Left forelimb (tissue), 1 donor: ENCODE measurements around the gene SNF8.

Experiments used
- DNase-seq: peaks from one replicate; pipeline ENCODE4 v3.0.0-alpha.2; 2018; ENCODE audit warnings: low spot score

SNF8 gene

DNA sequence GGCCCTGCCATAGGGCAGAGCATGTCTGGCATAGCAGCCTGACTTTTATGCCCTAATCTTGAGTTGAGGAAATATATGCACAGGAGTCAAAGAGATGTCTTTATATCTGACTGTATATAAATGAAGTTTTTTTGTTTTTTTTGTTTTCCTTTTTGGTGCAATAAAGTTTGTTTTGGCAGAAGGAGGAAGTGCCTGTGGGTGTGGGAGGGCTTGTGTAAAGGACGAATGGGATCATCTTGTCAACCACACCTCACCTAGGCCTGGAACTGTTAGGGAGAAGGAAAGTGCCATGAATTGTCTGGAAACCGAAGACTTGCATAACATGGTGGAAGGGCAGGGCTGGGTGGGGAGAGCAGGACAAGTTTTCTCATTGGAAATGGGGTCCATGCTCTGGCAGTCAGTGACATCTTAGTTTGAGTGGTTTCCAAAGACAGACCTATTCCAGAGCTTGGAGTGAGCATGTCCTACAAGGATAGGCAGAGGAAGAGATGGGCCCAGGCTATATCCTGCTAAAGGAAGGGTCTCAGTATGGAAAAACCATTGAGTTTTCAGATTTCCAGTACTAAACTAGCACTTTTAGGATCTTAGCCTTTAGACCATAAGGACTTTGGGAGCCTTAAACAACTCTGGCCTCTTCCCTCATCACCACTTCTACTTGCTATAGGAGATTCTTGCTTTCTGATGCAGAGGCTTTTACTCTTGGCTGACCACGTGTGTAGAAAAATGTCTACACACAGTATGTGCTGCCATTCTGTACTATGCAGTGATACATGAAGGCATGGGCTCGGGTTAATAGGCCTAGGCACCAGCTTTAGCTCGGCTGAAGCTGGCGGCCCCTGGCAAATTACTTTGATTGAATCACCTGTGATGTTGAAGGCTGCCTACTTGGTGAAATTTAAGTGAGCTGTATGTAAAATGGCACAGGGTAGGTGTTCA lies 15.5 kb downstream of the SNF8 start:
- no peak for DNase-seq

DNA sequence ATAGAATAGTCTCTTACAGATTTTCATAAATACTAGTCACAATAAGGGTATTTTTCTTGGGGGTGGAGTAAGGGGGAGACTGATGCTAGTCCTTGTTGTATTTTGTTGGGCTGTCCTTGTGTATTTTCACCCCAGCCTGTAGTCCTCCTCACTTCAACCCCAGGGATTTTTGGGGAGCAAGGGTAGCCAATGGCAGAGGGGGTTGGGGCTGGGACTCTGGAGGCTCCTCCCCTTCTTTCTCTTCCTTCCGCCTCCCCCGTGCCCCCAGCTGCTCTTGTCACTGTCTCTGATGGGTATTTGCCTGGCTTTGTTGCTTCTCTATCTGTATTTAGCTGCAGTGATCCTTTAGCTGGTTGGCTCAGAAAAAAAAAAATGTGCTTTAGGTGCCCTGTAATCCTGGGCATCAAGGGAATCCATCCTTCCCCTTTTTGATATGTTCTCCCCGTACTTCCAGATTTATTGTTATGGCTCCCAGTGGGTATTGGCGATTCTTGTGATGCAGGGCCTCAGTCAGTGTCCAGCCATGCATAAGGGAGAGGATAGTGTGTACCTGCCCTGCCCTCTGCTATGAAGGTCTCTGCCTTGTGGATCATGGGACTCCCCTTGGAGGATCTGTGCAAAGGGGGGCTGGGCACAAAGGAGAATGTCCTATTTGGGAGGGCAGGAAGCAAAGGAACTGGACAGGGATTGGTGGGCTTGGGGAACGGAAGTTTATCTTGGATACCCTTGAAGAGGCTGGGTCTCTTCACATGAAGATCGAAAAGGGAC lies 16.5 kb downstream of the SNF8 start:
- no peak for DNase-seq

DNA sequence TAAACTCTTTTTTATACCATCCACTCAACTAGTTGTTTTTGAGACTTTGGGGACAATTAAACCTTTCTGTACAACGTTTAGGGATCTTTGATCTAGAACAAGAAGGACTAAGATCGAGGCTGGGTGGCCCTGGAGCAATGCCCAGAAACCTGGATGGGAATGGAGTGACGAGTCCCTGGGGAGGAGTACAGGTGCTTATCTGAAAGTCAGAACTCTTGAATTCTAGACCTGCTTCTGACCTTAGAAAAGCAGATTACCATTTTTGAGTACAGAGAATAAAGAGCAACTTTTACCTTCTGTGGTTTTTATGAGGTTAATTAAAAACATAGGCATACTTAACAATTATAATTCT lies 18.7 kb downstream of the SNF8 start:
- DNase-seq: no peak

DNA sequence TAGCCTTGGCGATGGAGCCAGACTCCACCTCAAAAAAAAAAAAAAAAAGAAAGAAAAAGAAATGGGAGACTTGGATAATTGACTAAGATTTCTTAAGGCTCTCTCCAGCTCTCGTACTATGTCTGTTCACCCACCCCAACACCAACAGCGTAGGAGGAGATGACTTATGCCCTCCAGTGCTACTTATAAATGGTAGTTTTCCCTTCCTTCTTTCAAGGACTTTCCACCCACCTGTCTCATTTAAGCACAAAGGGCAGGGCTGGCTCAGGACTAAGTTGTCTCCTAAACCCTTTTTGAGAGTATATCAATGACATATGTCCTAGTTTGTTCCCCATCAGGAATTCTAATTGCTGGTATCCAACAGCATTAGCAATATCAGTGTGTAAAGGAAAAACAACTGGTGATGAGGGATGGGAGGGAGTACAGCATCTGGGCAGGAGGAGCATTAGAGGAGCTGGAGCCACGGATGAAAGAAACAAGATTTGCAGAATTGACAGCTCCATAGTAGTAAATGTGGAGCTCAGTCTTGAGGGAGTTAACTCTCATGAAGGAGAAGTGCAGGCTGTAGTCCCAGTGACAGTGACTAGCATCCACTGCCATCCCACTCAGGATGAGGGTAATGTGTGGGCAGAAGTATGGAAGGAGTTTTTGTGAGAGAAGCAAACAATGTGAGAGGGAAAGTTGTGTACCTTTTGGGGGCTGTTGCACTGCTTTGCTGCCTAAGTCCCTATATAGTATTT lies 19.2 kb downstream of the SNF8 start:
- DNase-seq: no peak

DNA sequence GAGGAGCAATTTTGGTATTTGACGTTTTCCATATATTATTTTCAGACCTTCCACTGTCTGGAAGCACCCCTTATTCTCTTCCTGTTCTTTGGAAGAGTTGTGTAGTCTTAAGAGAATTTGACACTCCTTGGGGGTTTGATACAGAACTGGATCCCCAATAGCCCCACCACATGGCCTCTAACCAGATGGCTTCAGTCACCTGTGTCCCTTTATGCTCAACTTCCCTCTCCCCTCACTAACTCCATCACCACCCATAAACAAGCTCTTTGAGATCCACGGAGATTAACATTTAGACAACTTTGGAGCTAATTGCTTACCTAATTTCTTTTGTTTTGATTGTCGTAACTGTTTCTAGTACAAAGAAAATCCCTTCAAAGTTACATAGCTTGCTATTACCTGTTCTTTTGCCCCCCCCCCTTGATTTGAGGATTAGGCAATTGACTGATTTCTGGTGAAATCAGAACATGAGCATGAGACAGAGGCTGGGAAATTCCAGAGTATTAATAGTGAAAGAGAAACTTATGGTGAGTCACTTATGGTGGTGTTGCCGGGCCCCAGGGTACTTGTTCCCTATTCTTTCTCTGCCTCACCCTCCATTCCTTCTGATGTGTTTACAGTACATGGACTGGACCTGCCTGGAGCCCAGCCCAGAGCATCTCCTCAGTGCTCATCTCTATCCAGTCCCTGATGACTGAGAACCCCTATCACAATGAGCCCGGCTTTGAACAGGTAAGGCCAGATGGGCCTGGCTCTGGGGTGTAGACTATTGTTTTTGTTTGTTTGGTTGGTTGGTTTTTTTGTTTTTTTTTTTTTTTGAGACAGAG lies 29.0 kb downstream of the SNF8 start:
- no peak for DNase-seq

DNA sequence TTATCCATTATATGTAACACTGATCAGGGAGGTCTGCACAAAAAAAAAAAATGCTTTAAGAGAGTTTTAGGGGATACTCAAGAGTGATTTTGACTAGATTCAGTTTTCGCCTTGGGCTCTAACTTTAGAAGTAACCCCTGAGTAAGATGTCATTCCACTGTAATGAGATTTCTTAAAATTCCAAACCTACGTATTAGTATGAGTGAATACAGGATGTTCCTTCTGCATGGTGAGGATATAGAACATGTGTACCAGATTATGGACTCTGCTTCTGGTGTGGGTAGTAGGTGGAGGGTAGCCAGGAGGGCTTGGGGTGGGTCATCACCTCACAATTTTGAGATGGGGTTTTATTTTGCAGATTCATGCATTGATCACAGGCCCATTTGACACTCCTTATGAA lies 32.2 kb downstream of the SNF8 start:
- no peak for DNase-seq

DNA sequence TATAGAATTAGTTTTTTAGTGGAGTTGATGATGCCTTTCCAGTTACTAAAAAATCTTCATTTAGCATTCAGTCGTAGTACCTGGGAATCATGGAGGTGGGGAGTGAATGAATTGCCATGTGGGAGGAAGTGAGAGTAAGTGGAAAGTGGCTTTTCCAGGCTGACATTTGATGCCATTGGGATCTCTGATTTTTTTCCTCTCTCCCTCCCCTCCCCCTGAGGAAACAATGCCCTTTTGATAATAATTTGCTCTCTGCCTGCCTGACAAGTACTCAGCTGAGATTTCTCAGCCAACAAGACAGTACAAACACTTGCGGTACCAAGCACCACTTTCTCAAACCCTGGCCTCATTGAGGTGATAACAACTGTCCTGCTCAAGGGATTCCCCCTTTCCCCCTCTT lies 34.3 kb downstream of the SNF8 start:
- DNase-seq: no peak

DNA sequence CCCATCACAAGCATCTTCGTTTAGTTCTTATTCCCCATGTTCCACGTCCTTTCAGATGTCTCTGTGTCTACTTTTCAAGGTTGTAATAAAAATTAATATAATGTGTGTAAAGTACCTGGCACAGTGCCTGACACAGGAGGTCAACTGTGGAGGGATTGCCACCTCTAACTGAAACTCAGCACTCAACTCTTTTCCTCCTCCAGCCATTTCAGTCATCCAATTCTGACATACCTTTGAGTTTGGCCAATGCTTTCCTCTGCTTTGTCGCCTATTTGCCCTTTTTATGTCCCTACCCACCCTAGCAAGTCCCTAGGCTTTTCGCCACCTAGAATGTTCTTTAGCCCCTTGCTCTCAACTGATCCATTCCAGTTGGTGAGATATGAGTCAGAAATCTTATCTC lies 34.9 kb downstream of the SNF8 start:
- no peak for DNase-seq

DNA sequence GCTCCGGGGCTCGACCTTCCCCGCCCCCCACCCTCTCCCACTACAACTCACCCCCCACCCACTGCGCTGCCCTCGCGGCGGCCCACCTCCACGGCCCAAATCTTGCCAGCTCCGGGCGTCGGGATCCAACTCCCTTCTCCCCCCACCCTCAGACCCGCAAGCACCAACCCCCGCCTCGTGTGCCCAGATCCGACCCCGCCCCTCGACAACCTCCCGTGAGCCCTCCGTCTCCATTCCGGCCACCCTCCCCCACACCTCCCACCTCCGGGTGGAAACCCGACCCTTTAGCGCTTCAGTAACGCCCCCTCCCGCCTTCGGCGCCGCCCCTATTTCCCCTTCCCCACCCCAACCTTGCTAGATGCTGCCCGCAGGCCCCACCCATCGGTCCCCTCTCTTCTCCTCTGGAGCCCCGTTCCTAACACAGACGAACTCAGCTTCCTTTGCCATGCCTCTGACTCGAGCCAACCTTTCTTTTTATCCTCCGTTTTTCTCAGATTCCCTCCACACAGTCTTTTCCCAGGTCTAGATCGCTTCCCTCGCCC lies 35.7 kb downstream of the SNF8 start:
- DNase-seq: peak; percentile 90

DNA sequence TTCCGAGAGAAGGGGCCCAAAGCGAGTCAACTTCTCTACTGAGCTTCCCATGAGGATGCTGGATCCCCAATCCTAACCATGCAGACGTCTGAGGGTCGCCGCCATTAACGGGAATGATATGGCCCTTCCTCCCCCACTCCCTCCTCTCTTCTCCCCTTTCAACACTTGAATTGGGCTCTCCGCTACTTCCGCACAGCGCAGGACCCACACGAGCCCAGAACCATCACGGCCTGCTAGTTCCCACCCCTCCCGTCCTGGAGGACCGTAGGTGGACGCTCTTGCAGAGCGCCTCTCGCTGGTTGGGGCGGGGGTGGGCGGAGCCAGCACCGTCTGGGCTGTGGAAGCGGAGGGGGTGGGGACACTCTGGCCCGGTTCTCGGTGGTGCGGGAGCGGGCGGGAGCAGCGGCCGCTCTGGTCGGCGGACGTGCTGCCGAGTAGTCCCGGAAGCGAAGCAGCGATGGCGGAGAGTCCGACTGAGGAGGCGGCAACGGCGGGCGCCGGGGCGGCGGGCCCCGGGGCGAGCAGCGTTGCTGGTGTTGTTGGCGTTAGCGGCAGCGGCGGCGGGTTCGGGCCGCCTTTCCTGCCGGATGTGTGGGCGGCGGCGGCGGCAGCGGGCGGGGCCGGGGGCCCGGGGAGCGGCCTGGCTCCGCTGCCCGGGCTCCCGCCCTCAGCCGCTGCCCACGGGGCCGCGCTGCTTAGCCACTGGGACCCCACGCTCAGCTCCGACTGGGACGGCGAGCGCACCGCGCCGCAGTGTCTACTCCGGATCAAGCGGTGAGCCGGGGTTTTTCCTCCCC lies 36.4 kb downstream of the SNF8 start, which contains the start of gene UBE2Z:
Gene UBE2Z, plus strand, starts transcription at position 361 of the 797 bp plus-strand sequence. Its CDS starts 97 bp downstream, at position 458.
- DNase-seq: peak; percentile 98

DNA sequence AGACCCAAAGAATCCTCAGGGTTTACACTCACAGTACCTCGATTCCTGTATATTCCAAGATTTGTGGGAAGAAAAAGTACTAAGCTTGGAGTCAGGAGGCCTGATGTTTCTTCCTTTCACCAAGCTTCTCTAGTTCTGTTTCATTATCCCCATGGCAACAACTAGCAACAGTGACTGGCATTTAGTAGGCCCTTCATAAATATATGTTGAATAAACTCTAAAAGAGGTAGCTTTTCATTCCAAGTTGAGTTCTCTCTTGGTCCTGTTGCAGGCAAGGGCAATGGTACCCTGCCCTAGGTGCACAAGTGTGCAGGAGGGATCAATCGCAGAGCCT lies 37.0 kb downstream of the SNF8 start:
- no peak for DNase-seq

DNA sequence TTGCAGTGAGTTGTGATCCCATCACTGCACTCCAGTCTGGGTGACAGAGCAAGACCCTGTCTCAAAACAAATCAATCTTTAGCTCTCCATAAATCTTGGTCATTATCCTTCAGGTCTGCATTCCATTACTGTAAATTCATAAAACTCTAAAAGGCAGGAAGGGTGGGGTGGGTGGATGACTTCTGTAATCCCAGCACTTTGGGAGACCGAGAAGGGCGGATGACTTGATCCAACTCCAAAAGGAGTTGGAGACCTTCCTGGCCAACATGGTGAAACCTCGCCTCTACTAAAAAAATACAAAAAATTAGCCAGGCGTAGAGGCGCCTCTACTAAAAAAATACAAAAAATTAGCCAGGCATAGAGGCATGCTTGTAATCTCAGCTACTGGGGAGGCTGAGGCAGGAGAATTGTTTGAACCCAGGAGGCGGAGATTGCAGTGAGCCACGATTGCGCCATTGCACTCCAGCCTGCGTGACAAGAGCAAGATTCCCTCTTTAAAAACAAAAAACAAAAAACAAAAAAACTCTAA lies 38.6 kb downstream of the SNF8 start:
- DNase-seq: no peak

DNA sequence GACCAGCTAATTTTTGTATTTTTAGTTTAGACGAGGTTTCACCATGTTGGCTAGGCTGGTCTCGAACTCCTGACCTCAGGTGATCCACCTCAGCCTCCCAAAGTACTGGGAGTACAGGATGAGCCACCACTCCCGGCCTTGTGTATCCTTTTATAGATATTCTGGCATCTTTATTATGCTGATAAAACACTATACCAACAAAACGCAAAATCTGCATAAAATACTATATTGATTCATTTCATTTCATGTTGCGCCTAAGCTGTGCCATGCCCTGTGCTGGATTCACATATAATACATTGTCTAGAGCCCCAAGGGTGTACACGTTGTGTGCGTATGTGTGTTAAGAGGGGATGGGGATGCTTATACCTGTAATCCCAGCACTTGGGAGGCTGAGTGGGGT lies 40.2 kb downstream of the SNF8 start:
- no peak for DNase-seq

DNA sequence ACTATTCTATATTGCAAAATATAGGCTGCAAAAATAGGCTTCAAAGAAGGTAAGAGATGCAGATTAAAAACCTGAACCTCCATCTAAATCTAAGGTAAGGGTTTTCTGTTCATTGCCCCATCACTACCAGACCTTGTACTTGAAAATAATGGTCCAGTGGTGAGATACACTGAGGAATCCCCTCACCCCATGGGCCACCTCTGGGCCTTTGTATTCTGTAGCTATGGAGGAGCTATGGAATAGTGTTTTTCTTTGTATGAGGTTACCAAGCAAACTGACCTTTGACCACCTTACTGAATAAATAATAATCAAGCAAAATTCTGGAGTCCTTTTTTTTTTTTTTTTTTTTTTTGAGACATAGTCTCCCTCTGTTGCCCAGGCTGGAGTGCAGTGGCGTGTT lies 41.2 kb downstream of the SNF8 start:
- no peak for DNase-seq

DNA sequence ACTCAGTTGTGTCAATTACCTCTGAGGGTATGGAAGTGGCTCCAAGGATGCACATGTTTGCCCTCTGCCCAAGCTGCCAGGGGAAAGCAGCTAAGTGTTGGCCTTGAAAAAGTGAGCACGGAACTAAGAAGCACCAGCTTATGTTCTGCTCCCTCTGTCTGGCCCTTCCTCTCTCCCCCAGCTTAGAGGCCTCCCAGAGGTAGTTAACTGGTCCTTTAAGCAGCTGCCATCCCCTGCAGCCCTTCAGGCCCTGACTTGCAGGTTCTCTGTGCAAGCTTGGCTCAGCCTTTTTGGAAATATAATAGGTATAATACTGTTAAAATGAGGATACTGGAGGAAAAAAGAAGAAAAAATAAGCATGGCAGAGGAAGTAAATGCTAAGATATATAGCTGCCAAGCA lies 43.4 kb downstream of the SNF8 start:
- DNase-seq: no peak

DNA sequence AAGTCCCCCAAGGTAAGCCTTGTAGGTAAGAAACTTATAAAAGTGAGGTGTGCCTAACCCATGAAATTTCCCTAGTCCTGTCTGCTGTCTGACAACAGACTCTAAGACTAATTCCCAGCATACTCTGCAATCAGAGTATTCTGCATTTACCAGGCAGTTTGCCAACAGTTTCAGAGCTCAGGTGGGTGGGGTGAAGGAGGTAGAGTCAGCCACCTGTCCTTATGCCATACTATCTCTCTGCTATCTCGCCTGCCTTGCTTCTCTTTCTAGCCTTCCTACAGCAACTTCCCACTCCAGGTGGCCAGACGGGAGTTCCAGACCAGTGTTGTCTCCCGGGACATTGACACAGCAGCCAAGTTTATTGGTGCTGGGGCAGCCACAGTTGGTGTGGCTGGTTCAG lies 49.8 kb downstream of the SNF8 start:
- DNase-seq: no peak

DNA sequence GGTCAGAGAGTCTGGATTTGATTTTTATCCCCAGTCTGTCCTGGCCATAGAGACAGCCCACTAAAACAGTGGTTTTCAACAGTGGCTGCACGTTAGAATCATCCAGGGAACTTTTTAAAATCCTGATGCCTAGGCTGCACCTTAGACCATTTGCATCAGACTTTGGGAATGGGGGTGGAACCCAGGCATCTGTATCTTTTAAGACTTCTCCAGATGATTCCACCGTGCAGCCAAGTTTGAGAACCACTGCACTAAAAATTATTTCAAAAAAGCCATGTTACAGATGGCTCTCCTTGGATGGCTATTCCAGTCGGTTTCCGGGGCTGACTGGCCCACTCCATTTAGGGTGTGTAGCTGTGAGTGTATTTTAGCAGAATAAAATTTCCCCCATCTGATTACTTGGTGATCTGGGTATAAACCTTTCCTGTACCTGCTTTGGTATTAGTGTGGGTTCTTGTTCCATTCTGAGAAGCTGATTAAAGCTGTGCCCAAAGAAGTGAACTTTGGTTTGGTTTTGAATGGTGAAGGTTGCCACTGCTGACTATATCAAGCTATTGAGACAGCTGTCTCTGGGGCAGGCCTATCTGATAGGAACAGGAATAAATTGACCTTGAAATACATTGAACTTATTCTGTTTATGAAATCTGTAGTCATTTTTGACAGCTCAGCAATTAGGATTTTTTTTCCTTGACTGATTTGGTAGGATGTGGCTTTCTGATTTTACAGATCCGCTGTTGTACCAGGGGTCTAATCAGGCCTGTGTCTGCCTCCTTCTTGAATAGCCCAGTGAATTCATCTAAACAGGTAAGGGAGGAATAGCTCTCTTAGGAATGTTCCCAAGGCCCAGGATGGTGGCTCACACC lies 50.8 kb downstream of the SNF8 start:
- no peak for DNase-seq

DNA sequence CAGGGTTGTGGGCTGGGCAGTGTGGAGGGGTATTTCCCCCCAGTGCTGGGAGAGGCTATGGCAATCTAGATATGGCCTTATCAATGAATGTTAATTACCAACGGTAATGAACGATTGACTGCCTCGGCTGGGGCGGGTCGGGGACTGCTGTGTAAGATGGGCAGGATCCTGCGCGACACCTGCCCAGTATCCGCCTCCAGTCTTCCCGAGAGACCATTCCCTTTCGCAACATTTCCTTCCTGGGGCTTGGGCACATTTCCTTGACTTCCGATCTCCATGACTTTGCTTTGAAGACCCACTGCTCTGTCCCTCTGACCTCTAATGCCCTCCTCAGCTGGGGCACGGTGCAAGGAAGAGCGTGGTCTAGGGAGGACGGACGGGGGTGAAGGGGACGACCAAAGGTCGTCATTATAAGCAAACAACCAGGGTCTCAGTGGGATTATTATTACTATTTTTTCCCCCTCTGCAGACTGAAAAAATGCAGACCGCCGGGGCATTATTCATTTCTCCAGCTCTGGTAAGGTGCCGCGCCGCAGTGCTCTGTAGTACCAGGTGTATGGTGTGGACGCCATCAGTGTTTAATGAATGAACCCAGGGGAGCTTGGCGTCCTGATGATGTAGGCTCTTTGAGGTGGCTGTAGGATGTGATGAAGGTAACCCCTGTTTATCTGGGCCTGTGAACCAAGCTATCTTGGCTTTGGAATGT lies 51.5 kb downstream of the SNF8 start:
- DNase-seq: no peak

DNA sequence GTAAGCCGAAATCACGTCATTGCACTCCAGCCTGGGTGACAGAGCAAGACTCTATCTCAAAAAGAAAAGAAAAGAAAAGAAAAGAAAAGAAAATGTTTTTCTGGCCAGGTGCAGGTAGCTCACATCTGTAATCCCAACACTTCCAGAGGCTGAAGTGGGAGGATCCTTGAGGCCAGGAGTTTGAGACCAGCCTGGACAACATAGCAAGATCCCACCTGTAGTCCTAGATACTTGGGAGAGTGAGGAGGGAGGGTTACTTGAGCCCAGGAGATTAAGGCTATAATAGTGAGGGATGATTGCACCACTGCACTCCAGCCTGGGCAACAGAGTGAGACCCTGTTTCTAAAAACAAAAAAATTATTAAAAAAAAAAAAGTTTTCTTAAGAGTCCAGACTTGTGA lies 54.6 kb downstream of the SNF8 start:
- no peak for DNase-seq
